Neural progenitor cell (in vitro differentiated cells): Measurements from ENCODE around the gene ELAVL4.

Experiments
- EZH2 ChIP-seq: fragments of 200-600 bp; sonication (generic); IDR thresholded peaks from 2 replicates; pipeline ENCODE4 v1.6.1; 2017; ENCODE audit warnings: antibody characterized with exemption, mild to moderate bottlenecking, moderate library complexity
- EZH2phosphoT487 ChIP-seq: fragments of 200-600 bp; sonication (generic); IDR thresholded peaks from 2 replicates; pipeline ENCODE4 v1.6.1; 2017; ENCODE audit warnings: antibody characterized with exemption
- TF ChIP-seq, protein P1 (sequence below): fragments of 200-600 bp; sonication (generic); IDR thresholded peaks from 2 replicates; pipeline ENCODE4 v1.5.1; 2017; ENCODE audit warnings: antibody characterized with exemption, mild to moderate bottlenecking

DNA sequence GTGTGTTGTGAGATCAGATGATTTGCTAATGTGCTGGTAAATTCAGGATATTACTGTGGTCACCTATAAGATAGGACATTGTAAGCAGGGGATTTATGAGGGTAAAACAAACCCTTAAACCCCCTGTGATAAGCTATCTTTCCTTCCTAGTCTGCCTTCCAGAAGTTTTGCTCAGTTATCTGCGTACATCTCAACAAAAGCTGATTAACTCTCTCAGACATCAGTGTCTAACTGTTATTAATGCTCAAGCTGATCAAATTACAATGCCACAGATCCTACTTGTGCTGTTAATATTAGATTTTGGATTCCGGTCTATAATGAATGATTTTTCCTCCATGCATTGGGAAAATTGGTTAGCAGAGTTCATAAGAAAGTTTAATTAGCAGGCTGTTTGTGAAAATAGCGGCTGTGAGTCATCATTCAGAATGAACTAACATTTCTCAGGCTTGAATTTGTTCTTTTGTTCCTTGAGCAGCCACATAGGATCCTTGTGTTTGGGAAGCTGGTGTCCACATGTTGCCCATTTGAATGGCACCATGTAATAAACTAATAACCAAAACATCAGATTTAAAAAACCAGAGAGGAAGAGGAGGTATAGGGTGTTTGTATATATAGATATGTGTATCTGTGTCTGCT is 48.7 kb downstream of the ELAVL4 start:
- TF ChIP-seq, protein P1, sequence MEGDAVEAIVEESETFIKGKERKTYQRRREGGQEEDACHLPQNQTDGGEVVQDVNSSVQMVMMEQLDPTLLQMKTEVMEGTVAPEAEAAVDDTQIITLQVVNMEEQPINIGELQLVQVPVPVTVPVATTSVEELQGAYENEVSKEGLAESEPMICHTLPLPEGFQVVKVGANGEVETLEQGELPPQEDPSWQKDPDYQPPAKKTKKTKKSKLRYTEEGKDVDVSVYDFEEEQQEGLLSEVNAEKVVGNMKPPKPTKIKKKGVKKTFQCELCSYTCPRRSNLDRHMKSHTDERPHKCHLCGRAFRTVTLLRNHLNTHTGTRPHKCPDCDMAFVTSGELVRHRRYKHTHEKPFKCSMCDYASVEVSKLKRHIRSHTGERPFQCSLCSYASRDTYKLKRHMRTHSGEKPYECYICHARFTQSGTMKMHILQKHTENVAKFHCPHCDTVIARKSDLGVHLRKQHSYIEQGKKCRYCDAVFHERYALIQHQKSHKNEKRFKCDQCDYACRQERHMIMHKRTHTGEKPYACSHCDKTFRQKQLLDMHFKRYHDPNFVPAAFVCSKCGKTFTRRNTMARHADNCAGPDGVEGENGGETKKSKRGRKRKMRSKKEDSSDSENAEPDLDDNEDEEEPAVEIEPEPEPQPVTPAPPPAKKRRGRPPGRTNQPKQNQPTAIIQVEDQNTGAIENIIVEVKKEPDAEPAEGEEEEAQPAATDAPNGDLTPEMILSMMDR, result no peak
- TF ChIP-seq EZH2phosphoT487, result no peak
- TF ChIP-seq EZH2, result no peak
